NCI-H2196 treated with DMSO at 0.1 percent for 48 hours (cell line): ENCODE results near the gene APELA.
"Not testable (repeated sequence)": the region's sequence is repeated elsewhere in the genome, so short reads cannot be mapped to it uniquely, and the experiment has no call there.

Source experiments
- DNase-seq: peaks from one replicate; lab custom pipeline; 2025; ENCODE audit not compliant: unreplicated experiment; lab: John Stamatoyannopoulos, UW

Gene APELA

GRCh38 chr4:164924670-164925238, 47.8 kb downstream of the APELA start:
- no peak for DNase-seq

- DNase-seq, result no peak
Measured at GRCh38 chr4:164926301-164926700, 49.3 kb downstream of the APELA start.

GRCh38 chr4:164927101-164927500, 50.1 kb downstream of the APELA start:
- DNase-seq, result not testable (repeated sequence)

- no peak for DNase-seq
Measured at GRCh38 chr4:164930647-164931046, 53.7 kb downstream of the APELA start.

GRCh38 chr4:164931551-164932324, 54.8 kb downstream of the APELA start:
- no peak for DNase-seq

- DNase-seq, result no peak
Measured at GRCh38 chr4:164933244-164933643, 56.3 kb downstream of the APELA start.

- DNase-seq, result no peak
Measured at GRCh38 chr4:164935363-164935762, 58.4 kb downstream of the APELA start.

GRCh38 chr4:164935865-164936606, 59.1 kb downstream of the APELA start:
- DNase-seq, result not testable (repeated sequence)

GRCh38 chr4:164937576-164938270, 60.7 kb downstream of the APELA start:
- DNase-seq, result no peak

GRCh38 chr4:164943192-164943591, 66.2 kb downstream of the APELA start:
- DNase-seq, result no peak

- no peak for DNase-seq
Measured at GRCh38 chr4:164945146-164945545, 68.2 kb downstream of the APELA start.

GRCh38 chr4:164946810-164947209, 69.8 kb downstream of the APELA start:
- no peak for DNase-seq
